ENCODE results near the gene ETNK2.

DNA sequence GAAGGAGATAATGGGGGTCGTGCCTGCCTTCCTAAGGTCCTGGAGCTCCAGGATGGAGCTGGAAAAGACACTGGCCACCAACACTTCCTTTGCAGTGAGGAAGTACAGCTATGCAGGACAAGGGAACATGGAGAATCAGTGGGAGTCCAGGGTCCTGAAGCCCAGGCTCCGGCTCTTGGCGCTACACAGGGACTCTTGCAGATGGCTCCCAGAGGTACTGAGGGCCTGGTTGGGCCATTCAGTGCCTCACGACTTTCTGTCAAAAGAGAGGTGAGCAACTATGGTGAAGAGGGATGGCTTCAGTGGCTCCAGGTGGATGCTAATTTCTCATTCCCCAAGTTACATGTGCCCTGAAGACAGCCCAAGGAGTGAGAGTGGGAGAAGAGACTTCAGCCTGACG is 1.8 kb upstream of the ETNK2 start:
- TF ChIP-seq POLR2AphosphoS5 (IDR thresholded peaks at IDR 0.05; ENCODE audit: low read depth, low read length) (no peak), TAF1 (IDR thresholded peaks at IDR 0.05; ENCODE audit: borderline replicate concordance, insufficient read depth, low read length) (no peak), SIN3A (IDR thresholded peaks at IDR 0.05; ENCODE audit: borderline replicate concordance, insufficient read depth, low read length) (no peak)
- TF ChIP-seq, protein P1, sequence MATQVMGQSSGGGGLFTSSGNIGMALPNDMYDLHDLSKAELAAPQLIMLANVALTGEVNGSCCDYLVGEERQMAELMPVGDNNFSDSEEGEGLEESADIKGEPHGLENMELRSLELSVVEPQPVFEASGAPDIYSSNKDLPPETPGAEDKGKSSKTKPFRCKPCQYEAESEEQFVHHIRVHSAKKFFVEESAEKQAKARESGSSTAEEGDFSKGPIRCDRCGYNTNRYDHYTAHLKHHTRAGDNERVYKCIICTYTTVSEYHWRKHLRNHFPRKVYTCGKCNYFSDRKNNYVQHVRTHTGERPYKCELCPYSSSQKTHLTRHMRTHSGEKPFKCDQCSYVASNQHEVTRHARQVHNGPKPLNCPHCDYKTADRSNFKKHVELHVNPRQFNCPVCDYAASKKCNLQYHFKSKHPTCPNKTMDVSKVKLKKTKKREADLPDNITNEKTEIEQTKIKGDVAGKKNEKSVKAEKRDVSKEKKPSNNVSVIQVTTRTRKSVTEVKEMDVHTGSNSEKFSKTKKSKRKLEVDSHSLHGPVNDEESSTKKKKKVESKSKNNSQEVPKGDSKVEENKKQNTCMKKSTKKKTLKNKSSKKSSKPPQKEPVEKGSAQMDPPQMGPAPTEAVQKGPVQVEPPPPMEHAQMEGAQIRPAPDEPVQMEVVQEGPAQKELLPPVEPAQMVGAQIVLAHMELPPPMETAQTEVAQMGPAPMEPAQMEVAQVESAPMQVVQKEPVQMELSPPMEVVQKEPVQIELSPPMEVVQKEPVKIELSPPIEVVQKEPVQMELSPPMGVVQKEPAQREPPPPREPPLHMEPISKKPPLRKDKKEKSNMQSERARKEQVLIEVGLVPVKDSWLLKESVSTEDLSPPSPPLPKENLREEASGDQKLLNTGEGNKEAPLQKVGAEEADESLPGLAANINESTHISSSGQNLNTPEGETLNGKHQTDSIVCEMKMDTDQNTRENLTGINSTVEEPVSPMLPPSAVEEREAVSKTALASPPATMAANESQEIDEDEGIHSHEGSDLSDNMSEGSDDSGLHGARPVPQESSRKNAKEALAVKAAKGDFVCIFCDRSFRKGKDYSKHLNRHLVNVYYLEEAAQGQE (IDR thresholded peaks at IDR 0.05; ENCODE audit: insufficient read depth in 1 of 2, low read depth in 2 of 2, low read length in 2 of 2) = no peak

Measured in PFSK-1 (cell line).